Activated T-cell treated with anti-CD3 and anti-CD28 coated beads for 48 hours (primary cell): Measurements from ENCODE around the gene SMIM31.

Experiments
- DNase-seq: peaks from one replicate; pipeline ENCODE4 v3.0.0-alpha.2; 2020; ENCODE audit warnings: low read depth

SMIM31 gene

GRCh38 chr4:164789047-164789446 lies 35.1 kb downstream of the SMIM31 start:
- no peak for DNase-seq

- DNase-seq = no peak
Observed at GRCh38 chr4:164790249-164790648, 36.3 kb downstream of the SMIM31 start.

GRCh38 chr4:164799410-164799809 lies 45.5 kb downstream of the SMIM31 start:
- DNase-seq = no peak

- no peak for DNase-seq
Observed at GRCh38 chr4:164800786-164801185, 46.9 kb downstream of the SMIM31 start.

- DNase-seq = no peak
Observed at GRCh38 chr4:164802301-164802901, 48.5 kb downstream of the SMIM31 start.

- no peak for DNase-seq
Observed at GRCh38 chr4:164803702-164804101, 49.8 kb downstream of the SMIM31 start.

- DNase-seq = no peak
Observed at GRCh38 chr4:164807611-164808010, 53.7 kb downstream of the SMIM31 start.

- DNase-seq = no peak
Observed at GRCh38 chr4:164813554-164813953, 59.6 kb downstream of the SMIM31 start.

- DNase-seq = no peak
Observed at GRCh38 chr4:164815711-164816110, 61.8 kb downstream of the SMIM31 start.

GRCh38 chr4:164819366-164819765 lies 65.4 kb downstream of the SMIM31 start:
- DNase-seq = no peak

GRCh38 chr4:164821711-164822110 lies 67.8 kb downstream of the SMIM31 start:
- DNase-seq = no peak

GRCh38 chr4:164824581-164824980 lies 70.7 kb downstream of the SMIM31 start:
- DNase-seq = no peak

GRCh38 chr4:164828955-164829354 lies 75.0 kb downstream of the SMIM31 start:
- DNase-seq = no peak

- no peak for DNase-seq
Observed at GRCh38 chr4:164846566-164846965, 92.6 kb downstream of the SMIM31 start.

- no peak for DNase-seq
Observed at GRCh38 chr4:164847016-164847415, 93.1 kb downstream of the SMIM31 start.

- DNase-seq = no peak
Observed at GRCh38 chr4:164847967-164848649, 94.2 kb downstream of the SMIM31 start.
